Omental fat pad (tissue), 4 donors: Measurements from ENCODE around the gene HERPUD2. TPM values are rescaled to one million over a fixed set of nuclear protein-coding genes. Genes with fewer than 3 reads are reported as not detected.
"Not testable (repeated sequence)": the region's sequence is repeated elsewhere in the genome, so short reads cannot be mapped to it uniquely, and the experiment has no call there.

ENCODE experiments used
- ATAC-seq: fragments of 150-250 bp; one replicate; pipeline ENCODE4 v1.9.1; 2016; ENCODE audit warnings: mild to moderate bottlenecking, moderate library complexity; ENCODE audit not compliant: low FRiP score
- DNase-seq: peaks from one replicate; pipeline ENCODE4 v3.0.0-alpha.2; 2019; ENCODE audit warnings: low spot score
- CTCF ChIP-seq, 3 donors: fragments of 450-650 bp; IDR thresholded peaks; one replicate each; pipeline ENCODE4 v1.5.1; 2016 to 2017; ENCODE audit warnings: antibody characterized with exemption in 3 of 3, mild to moderate bottlenecking in 3 of 3, moderate library complexity in 2 of 3
- total RNA-seq, 4 donors: library from RNA; depleted of rRNA; stranded (reverse); fragments of >200 nt; gene quantifications; one replicate each; pipeline ENCODE4 v1.1.0, GENCODE V29; 2016

Gene HERPUD2
- total RNA-seq, 4 donors from 2014 or later = 27.0 to 42.6 (median 35.8) TPM

- TF ChIP-seq CTCF (IDR thresholded peaks at IDR 0.05) = no peak
- no peak for DNase-seq
- ATAC-seq = peak; percentile 57
Observed at GRCh38 chr7:35596061-35596460, 98.9 kb downstream of the HERPUD2 start.

GRCh38 chr7:35593899-35594298 lies 101.0 kb downstream of the HERPUD2 start:
- DNase-seq (no peak), ATAC-seq (no peak)
- no peak for TF ChIP-seq CTCF (IDR thresholded peaks at IDR 0.05)

GRCh38 chr7:35588647-35589046 lies 106.3 kb downstream of the HERPUD2 start:
- DNase-seq (no peak), ATAC-seq (no peak)
- TF ChIP-seq CTCF (IDR thresholded peaks at IDR 0.05) = no peak

GRCh38 chr7:35584990-35585389 lies 109.9 kb downstream of the HERPUD2 start:
- ATAC-seq = no peak
- no peak for TF ChIP-seq CTCF (IDR thresholded peaks at IDR 0.05)
- DNase-seq = no peak

- not testable (repeated sequence) for ATAC-seq, DNase-seq
Observed at GRCh38 chr7:35584533-35584932, 110.4 kb downstream of the HERPUD2 start.

Other genes starting within 250 kb of the HERPUD2 start
- 100 to 1,000 TPM; 157 to 252 (median 192) TPM for gene SEPTIN7, start 105.9 kb upstream of the HERPUD2 start, total RNA-seq